ENCODE measurements around the gene PLPPR1. TPM values are rescaled to one million over a fixed set of nuclear protein-coding genes. Genes with fewer than 3 reads are reported as not detected.
"Not testable (repeated sequence)": the region's sequence is repeated elsewhere in the genome, so short reads cannot be mapped to it uniquely, and the experiment has no call there.

Gene PLPPR1
- total and polyA plus RNA-seq, 2 donors (not counting 3 experiments of a cell fraction or from before 2014, with no cell fraction given), result 0.18 to 0.50 TPM

GRCh38 chr9:101038488-101038887, 10.0 kb downstream of the PLPPR1 start:
- CTCF ChIA-PET, result interaction anchor here (1.0 to 1.8 kb wide), 5 partner anchors 9 to 273 kb away, joined by 3 to 7 read pairs (median 5); no protein-coding TSS in a partner anchor
- no peak for DNase-seq (ENCODE audit: low read depth, low spot score)
- Histone ChIP-seq H3K4me1 (ENCODE audit: control insufficient read depth, extremely low read depth, insufficient read depth, low read length) (no peaks in the 10 kb centered on the region), H3K27me3 (ENCODE audit: control insufficient read depth in 2 of 2, insufficient read depth in 2 of 2, low read length in 2 of 2) (peaks cover 0 to 5% of the 10 kb centered on the region in 2 experiments), H3K9ac (replicated peaks; ENCODE audit: extremely low read depth, insufficient read depth, low read length) (no peak overlapping the region), H3K9me1 (replicated peaks; ENCODE audit: control insufficient read depth, extremely low read depth, insufficient read depth, low read length) (no peaks in the 10 kb centered on the region), H3K27ac (ENCODE audit: insufficient read depth, low read depth, low read length) (no peak overlapping the region), H3K4me2 (ENCODE audit: insufficient read depth, low read length) (no peak overlapping the region), H4K20me1 (replicated peaks; ENCODE audit: control insufficient read depth, extremely low read depth, insufficient read depth, low read length) (no peaks in the 10 kb centered on the region), H3K36me3 (ENCODE audit: control insufficient read depth in 2 of 2, extremely low read depth in 1 of 2, insufficient read depth in 2 of 2, low read length in 2 of 2) (no peaks in the 10 kb centered on the region), H3K79me2 (ENCODE audit: control insufficient read depth, insufficient read depth, low read length) (no peaks in the 10 kb centered on the region), H3K9me3 (replicated peaks; ENCODE audit: control insufficient read depth, insufficient read depth, low read length) (no peaks in the 10 kb centered on the region), H2AFZ (ENCODE audit: low read depth, low read length) (no peak overlapping the region), H3K4me3 (replicated peaks in 1 of 3; ENCODE audit: insufficient read depth in 1 of 3, low read depth in 1 of 3, low read length in 3 of 3) (no peak overlapping the region)
- intact Hi-C loops (cut with micrococcal nuclease), result no loop called here
- POLR2A ChIA-PET, result no interaction called here
- no TSS peak for BruUV-seq (replicated peaks)
- dilution Hi-C loops (cut with MboI; ENCODE audit: extremely low pct_ligation_motif_present, low sequenced_read_pairs), result no loop called here
- TF ChIP-seq, protein P1, sequence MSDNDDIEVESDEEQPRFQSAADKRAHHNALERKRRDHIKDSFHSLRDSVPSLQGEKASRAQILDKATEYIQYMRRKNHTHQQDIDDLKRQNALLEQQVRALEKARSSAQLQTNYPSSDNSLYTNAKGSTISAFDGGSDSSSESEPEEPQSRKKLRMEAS (IDR thresholded peaks at IDR 0.05; ENCODE audit: insufficient read depth, insufficient read length), result no peak
- TF ChIP-seq POLR2AphosphoS5 (IDR thresholded peaks at IDR 0.05; ENCODE audit: insufficient read depth, low read depth, low read length) (no peak), FOS (IDR thresholded peaks at IDR 0.05; ENCODE audit: borderline replicate concordance, insufficient read depth, low read length) (no peak), POLR2A (IDR thresholded peaks at IDR 0.05; ENCODE audit: low read depth, low read length) (no peak), EZH2 (IDR thresholded peaks at IDR 0.05; ENCODE audit: borderline replicate concordance, low read depth, low read length, severe bottlenecking) (no peak), GATA2 (IDR thresholded peaks at IDR 0.05; ENCODE audit: insufficient read depth, insufficient read length, low read depth, low read length) (no peak)
- TF ChIP-seq, protein P2, sequence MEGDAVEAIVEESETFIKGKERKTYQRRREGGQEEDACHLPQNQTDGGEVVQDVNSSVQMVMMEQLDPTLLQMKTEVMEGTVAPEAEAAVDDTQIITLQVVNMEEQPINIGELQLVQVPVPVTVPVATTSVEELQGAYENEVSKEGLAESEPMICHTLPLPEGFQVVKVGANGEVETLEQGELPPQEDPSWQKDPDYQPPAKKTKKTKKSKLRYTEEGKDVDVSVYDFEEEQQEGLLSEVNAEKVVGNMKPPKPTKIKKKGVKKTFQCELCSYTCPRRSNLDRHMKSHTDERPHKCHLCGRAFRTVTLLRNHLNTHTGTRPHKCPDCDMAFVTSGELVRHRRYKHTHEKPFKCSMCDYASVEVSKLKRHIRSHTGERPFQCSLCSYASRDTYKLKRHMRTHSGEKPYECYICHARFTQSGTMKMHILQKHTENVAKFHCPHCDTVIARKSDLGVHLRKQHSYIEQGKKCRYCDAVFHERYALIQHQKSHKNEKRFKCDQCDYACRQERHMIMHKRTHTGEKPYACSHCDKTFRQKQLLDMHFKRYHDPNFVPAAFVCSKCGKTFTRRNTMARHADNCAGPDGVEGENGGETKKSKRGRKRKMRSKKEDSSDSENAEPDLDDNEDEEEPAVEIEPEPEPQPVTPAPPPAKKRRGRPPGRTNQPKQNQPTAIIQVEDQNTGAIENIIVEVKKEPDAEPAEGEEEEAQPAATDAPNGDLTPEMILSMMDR (IDR thresholded peaks at IDR 0.05; ENCODE audit: extremely low read depth in 1 of 2, insufficient read depth in 1 of 2, low read depth in 1 of 2, low read length in 2 of 2), result no peak
- no peak for FAIRE-seq

DNA sequence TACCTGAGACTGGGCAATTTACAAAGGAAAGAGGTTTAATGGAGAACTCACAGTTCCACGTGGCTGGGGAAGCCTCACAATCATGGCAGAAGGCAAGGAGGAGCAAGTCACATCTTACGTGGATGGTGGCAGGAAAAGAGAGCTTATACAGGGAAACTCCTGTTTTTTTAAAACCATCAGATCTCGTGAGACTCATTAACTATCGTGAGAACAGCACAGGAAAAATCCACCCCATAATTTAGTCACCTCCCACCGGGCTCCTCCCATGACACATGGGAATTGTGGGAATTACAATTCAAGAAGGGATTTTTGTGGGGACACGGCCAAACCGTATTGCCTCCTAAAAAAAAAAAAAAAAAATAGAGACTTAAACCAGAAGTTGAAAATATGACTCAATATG, 11.1 kb downstream of the PLPPR1 start:
- FAIRE-seq, POLR2A ChIA-PET: not testable (repeated sequence)

More for the DNA sequence above, 11.1 kb downstream of the PLPPR1 start:
- intact Hi-C loops (cut with micrococcal nuclease); BruUV-seq (replicated peaks); DNase-seq (ENCODE audit: low read depth, low spot score); H2AFZ ChIP-seq (ENCODE audit: low read depth, low read length); H3K9me3 ChIP-seq (replicated peaks; ENCODE audit: control insufficient read depth, insufficient read depth, low read length); H3K27me3 ChIP-seq (ENCODE audit: control insufficient read depth in 2 of 2, insufficient read depth in 2 of 2, low read length in 2 of 2); H3K4me2 ChIP-seq (ENCODE audit: insufficient read depth, low read length); H4K20me1 ChIP-seq (replicated peaks; ENCODE audit: control insufficient read depth, extremely low read depth, insufficient read depth, low read length); H3K4me1 ChIP-seq (ENCODE audit: control insufficient read depth, extremely low read depth, insufficient read depth, low read length); H3K79me2 ChIP-seq (ENCODE audit: control insufficient read depth, insufficient read depth, low read length); H3K4me3 ChIP-seq (replicated peaks in 1 of 3; ENCODE audit: insufficient read depth in 1 of 3, low read depth in 1 of 3, low read length in 3 of 3); dilution Hi-C loops (cut with MboI; ENCODE audit: extremely low pct_ligation_motif_present, low sequenced_read_pairs); H3K9me1 ChIP-seq (replicated peaks; ENCODE audit: control insufficient read depth, extremely low read depth, insufficient read depth, low read length); H3K27ac ChIP-seq (ENCODE audit: insufficient read depth, low read depth, low read length); H3K36me3 ChIP-seq (ENCODE audit: control insufficient read depth in 2 of 2, extremely low read depth in 1 of 2, insufficient read depth in 2 of 2, low read length in 2 of 2); H3K9ac ChIP-seq (replicated peaks; ENCODE audit: extremely low read depth, insufficient read depth, low read length): not testable (repeated sequence)
- CTCF ChIA-PET, result interaction anchor here (1.8 kb wide), 1 partner anchor 35 kb away, joined by 4 read pairs; no protein-coding TSS in a partner anchor
